MCF 10A (cell line): Measurements from ENCODE around the gene CACNA1C. TPM values are rescaled to one million over a fixed set of nuclear protein-coding genes. Genes with fewer than 3 reads are reported as not detected.

Experiments
- BruUV-seq: library from RNA; stranded (reverse); fragments of 400-500 nt; replicated peaks from 2 replicates; lab custom pipeline; 2021; lab: Mats Ljungman, UMichigan
- CTCF ChIA-PET: fragments of 300-600 bp; sonication (Branson Sonifier 250); formaldehyde crosslinking; extraction: SDS; loops from one replicate; lab custom pipeline; 2021; ENCODE audit warnings: antibody characterized with exemption, inconsistent platforms; lab: Yijun Ruan, JAX
- POLR2A ChIA-PET: fragments of 300-600, 350-650 bp; sonication (Branson Sonifier 250); formaldehyde crosslinking; extraction: SDS; loops from one replicate; lab custom pipeline; 2020; ENCODE audit warnings: antibody characterized with exemption, inconsistent platforms; lab: Yijun Ruan, JAX
- DNase-seq: peaks from one replicate; pipeline ENCODE4 v3.0.0-alpha.2; 2018; ENCODE audit not compliant: unreplicated experiment
- H3K27ac Mint-ChIP-seq: one replicate; pipeline ENCODE4 v1.8.0; 2022; ENCODE audit warnings: mild to moderate bottlenecking, low read depth, mixed read lengths; ENCODE audit not compliant: unreplicated experiment
- H3K27me3 Mint-ChIP-seq: one replicate; pipeline ENCODE4 v1.8.0; 2022; ENCODE audit warnings: mixed read lengths; ENCODE audit not compliant: insufficient read depth, unreplicated experiment
- H3K36me3 Mint-ChIP-seq: one replicate; pipeline ENCODE4 v1.8.0; 2022; ENCODE audit warnings: mild to moderate bottlenecking, moderate library complexity, mixed read lengths; ENCODE audit not compliant: insufficient read depth, unreplicated experiment
- H3K4me1 Mint-ChIP-seq: one replicate; pipeline ENCODE4 v1.8.0; 2022; ENCODE audit warnings: mixed read lengths; ENCODE audit not compliant: insufficient read depth, unreplicated experiment
- H3K4me3 Mint-ChIP-seq: one replicate; pipeline ENCODE4 v1.8.0; 2022; ENCODE audit warnings: mild to moderate bottlenecking, moderate library complexity, mixed read lengths; ENCODE audit not compliant: unreplicated experiment
- H3K9me3 Mint-ChIP-seq: one replicate; pipeline ENCODE4 v1.8.0; 2022; ENCODE audit warnings: mixed read lengths; ENCODE audit not compliant: unreplicated experiment
- intact Hi-C: fragments of 100-400 bp; cut with micrococcal nuclease; formaldehyde crosslinking; loops from 2 replicates; pipeline ENCODE4 v1.14.1; 2022
- total RNA-seq: library from RNA; stranded (reverse); gene quantifications from 2 replicates; pipeline ENCODE4 v1.2.3, GENCODE V29; 2022
- TF ChIP-seq, protein P1 (sequence below): fragments of 200-600 bp; IDR thresholded peaks from one replicate; pipeline ENCODE4 v1.8.0; 2022; ENCODE audit warnings: antibody characterized with exemption, mild to moderate bottlenecking; ENCODE audit not compliant: unreplicated experiment

CACNA1C gene
- total RNA-seq, 1 experiment from 2014 or later = not detected

GRCh38 chr12:2560356-2560755, 507.6 kb downstream of the CACNA1C start:
- Mint-ChIP-seq H3K4me1 (no peaks in the 10 kb centered on the region), H3K27ac (no peak overlapping the region), H3K36me3 (no peaks in the 10 kb centered on the region), H3K4me3 (no peak overlapping the region), H3K9me3 (no peaks in the 10 kb centered on the region), H3K27me3 (peaks cover 80% of the 10 kb centered on the region)
- intact Hi-C loops = no loop called here
- no peak for DNase-seq
- ChIA-PET CTCF (no interaction called here), POLR2A (no interaction called here)
- TF ChIP-seq, protein P1, sequence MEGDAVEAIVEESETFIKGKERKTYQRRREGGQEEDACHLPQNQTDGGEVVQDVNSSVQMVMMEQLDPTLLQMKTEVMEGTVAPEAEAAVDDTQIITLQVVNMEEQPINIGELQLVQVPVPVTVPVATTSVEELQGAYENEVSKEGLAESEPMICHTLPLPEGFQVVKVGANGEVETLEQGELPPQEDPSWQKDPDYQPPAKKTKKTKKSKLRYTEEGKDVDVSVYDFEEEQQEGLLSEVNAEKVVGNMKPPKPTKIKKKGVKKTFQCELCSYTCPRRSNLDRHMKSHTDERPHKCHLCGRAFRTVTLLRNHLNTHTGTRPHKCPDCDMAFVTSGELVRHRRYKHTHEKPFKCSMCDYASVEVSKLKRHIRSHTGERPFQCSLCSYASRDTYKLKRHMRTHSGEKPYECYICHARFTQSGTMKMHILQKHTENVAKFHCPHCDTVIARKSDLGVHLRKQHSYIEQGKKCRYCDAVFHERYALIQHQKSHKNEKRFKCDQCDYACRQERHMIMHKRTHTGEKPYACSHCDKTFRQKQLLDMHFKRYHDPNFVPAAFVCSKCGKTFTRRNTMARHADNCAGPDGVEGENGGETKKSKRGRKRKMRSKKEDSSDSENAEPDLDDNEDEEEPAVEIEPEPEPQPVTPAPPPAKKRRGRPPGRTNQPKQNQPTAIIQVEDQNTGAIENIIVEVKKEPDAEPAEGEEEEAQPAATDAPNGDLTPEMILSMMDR = no peak
- BruUV-seq = no TSS peak

- TF ChIP-seq, protein P1 = no peak
- no TSS peak for BruUV-seq
- CTCF ChIA-PET = interaction anchor here (1.0 kb wide), 1 partner anchor 271 kb away, joined by 3 read pairs; no protein-coding TSS in a partner anchor
- Mint-ChIP-seq H3K9me3 (no peaks in the 10 kb centered on the region), H3K4me3 (no peak overlapping the region), H3K4me1 (no peaks in the 10 kb centered on the region), H3K36me3 (no peaks in the 10 kb centered on the region), H3K27ac (no peak overlapping the region), H3K27me3 (peaks cover 70% of the 10 kb centered on the region)
- POLR2A ChIA-PET = interaction anchor here (0.6 kb wide), 1 partner anchor 555 kb away, joined by 3 read pairs; no protein-coding TSS in a partner anchor
- peak; percentile 4 for DNase-seq
- intact Hi-C loops = no loop called here
These were observed 508.6 kb downstream of the CACNA1C start for GRCh38 chr12:2561367-2561766.

DNA sequence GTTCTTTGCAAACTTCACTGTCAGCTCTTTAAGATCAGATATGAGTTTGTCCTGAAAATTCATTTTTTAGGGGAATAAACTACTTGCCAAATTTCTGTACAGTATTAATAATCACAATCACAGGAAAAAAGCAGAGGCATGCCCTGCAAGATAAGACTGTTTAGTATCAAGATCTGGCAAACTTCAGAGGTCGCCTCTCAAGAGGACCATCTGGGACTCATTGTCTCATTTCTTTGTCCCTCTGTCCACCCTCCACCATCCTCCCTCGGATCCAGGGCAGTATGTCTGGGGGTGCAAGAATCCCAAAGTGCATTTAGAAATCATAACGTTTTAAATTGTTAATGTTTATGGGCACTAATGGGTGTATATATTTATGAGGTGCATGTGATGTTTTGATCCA, 509.6 kb downstream of the CACNA1C start:
- H3K27ac Mint-ChIP-seq = no peak overlapping the region
- TF ChIP-seq, protein P1 = no peak
- H3K27me3 Mint-ChIP-seq = peaks cover 60% of the 10 kb centered on the region
- no peaks in the 10 kb centered on the region for H3K4me1 Mint-ChIP-seq
- H3K9me3 Mint-ChIP-seq = no peaks in the 10 kb centered on the region
- BruUV-seq = no TSS peak
- ChIA-PET CTCF (interaction anchor here (0.6 to 1.0 kb wide), 2 partner anchors 180 to 272 kb away, joined by 3 read pairs; no protein-coding TSS in a partner anchor), POLR2A (no interaction called here)
- DNase-seq = no peak
- H3K36me3 Mint-ChIP-seq = no peaks in the 10 kb centered on the region
- intact Hi-C loops = no loop called here
- H3K4me3 Mint-ChIP-seq = no peak overlapping the region

DNA sequence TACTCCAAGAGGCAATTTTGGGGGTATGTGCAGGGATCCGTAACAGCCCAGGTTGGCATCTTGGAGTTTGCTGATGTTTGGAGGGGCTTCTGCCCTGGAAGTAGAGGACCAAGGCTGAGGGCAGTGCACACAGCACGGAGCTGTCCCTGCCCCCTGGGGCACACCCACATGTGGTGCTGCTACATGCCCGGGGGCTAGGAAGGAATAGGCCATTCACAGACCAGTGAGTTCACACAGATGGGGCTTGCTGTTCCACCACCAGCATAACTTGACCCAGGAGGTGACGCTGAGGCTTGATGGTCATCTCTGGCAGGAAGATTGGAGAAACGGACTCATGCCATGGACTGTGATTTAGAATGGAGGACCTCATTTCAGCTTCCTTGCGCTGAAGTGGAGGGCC, 510.9 kb downstream of the CACNA1C start:
- Mint-ChIP-seq H3K4me1 (no peaks in the 10 kb centered on the region), H3K4me3 (no peak overlapping the region), H3K27me3 (peaks cover 54% of the 10 kb centered on the region), H3K27ac (no peak overlapping the region), H3K36me3 (no peaks in the 10 kb centered on the region), H3K9me3 (no peaks in the 10 kb centered on the region)
- TF ChIP-seq, protein P1 = no peak
- DNase-seq = no peak
- ChIA-PET POLR2A (no interaction called here), CTCF (interaction anchor here (0.5 kb wide), 1 partner anchor 17 kb away, joined by 3 read pairs; no protein-coding TSS in a partner anchor)
- no TSS peak for BruUV-seq
- intact Hi-C loops = no loop called here
